ENCODE measurements around the gene PKM. TPM values are rescaled to one million over a fixed set of nuclear protein-coding genes. Genes with fewer than 3 reads are reported as not detected.

Gene PKM
- total RNA-seq, 1 experiment from 2014 or later: 828 TPM

DNA sequence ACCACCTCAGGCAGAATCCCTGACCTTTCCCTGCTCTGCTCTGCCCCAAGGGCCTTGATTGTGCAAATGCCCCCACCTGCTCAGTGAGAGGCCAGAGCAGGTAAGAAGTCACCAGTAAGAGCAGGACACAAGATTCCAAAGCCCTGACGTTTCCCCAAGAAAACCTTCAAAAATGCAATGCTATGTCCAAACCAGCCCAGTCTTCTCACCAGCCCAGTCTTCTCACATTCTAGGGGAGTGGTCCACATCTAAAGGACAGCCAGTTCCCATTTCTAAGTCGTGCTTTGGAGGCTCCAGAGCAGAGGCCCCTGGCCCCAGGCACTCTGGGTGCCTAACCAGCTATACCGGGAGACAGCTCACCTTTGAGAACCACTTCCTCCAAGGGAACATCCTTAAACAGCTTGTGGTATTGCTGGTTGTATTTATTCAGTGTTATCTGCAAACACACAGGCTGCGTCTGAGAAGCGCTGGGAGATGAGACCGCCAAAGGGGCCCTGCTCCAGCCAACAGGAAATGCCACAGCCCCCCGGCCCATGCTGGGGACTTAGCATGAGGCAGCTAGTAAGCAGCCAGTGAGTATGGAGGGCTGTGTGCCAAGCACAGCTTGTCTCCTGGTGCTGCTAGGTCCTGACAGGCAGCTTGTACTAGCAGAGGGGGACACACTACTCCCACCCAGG lies 62.7 kb downstream of the PKM start:
- peak overlapping the region; percentile 46 for H3K4me3 Mint-ChIP-seq (ENCODE audit: unreplicated experiment)

DNA sequence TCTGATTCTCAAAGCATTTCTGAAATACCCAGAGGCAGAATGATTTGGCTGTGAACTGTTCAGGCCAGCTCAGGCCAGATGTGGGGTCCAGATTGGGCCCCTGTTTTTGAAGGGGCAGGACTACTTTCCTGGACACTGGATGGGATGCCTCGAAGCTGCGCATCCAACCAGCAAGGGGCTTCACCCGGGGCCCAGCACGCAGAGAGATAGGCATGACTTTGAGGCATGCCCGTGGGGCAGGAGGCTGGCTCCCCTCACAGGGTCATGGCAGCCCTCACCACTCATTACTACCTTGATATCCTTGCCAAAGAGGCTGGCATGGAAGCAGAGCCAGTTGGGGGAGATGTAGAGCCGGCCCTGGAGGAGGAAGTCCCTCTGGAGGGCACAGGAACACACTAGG lies 63.5 kb downstream of the PKM start:
- TF ChIP-seq, protein P1, sequence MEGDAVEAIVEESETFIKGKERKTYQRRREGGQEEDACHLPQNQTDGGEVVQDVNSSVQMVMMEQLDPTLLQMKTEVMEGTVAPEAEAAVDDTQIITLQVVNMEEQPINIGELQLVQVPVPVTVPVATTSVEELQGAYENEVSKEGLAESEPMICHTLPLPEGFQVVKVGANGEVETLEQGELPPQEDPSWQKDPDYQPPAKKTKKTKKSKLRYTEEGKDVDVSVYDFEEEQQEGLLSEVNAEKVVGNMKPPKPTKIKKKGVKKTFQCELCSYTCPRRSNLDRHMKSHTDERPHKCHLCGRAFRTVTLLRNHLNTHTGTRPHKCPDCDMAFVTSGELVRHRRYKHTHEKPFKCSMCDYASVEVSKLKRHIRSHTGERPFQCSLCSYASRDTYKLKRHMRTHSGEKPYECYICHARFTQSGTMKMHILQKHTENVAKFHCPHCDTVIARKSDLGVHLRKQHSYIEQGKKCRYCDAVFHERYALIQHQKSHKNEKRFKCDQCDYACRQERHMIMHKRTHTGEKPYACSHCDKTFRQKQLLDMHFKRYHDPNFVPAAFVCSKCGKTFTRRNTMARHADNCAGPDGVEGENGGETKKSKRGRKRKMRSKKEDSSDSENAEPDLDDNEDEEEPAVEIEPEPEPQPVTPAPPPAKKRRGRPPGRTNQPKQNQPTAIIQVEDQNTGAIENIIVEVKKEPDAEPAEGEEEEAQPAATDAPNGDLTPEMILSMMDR (IDR thresholded peaks at IDR 0.05; ENCODE audit: unreplicated experiment): no peak
- H3K9me3 Mint-ChIP-seq (ENCODE audit: unreplicated experiment): no peaks in the 10 kb centered on the region
- no peak for DNase-seq (ENCODE audit: unreplicated experiment)
- H3K4me3 Mint-ChIP-seq (ENCODE audit: unreplicated experiment): no peak overlapping the region
- BruUV-seq (replicated peaks): no TSS peak
- POLR2A ChIA-PET: no interaction called here
- H3K36me3 Mint-ChIP-seq (ENCODE audit: insufficient read depth, unreplicated experiment): peaks cover 6% of the 10 kb centered on the region
- H3K27me3 Mint-ChIP-seq (ENCODE audit: insufficient read depth, unreplicated experiment): no peaks in the 10 kb centered on the region
- intact Hi-C loops (cut with micrococcal nuclease): no loop called here
- H3K27ac Mint-ChIP-seq (ENCODE audit: low read depth, unreplicated experiment): peak overlapping the region; percentile 95
- peaks cover 22% of the 10 kb centered on the region for H3K4me1 Mint-ChIP-seq (ENCODE audit: insufficient read depth, unreplicated experiment)
- CTCF ChIA-PET: interaction anchor here (2.8 kb wide), 1 partner anchor 11 kb away, joined by 17 read pairs; no protein-coding TSS in a partner anchor

More for the DNA sequence above, 62.7 kb downstream of the PKM start:
- Mint-ChIP-seq H3K9me3 (ENCODE audit: unreplicated experiment) (no peaks in the 10 kb centered on the region), H3K27ac (ENCODE audit: low read depth, unreplicated experiment) (peak overlapping the region; percentile 95), H3K4me1 (ENCODE audit: insufficient read depth, unreplicated experiment) (peaks cover 22% of the 10 kb centered on the region), H3K36me3 (ENCODE audit: insufficient read depth, unreplicated experiment) (no peaks in the 10 kb centered on the region), H3K27me3 (ENCODE audit: insufficient read depth, unreplicated experiment) (no peaks in the 10 kb centered on the region)
- TF ChIP-seq, protein P1 (IDR thresholded peaks at IDR 0.05; ENCODE audit: unreplicated experiment): no peak
- ChIA-PET POLR2A (interaction anchor here (0.6 to 1.9 kb wide), 9 partner anchors 9 to 414 kb away, joined by 3 to 11 read pairs (median 3); partner anchors contain the start of gene GRAMD2A), CTCF (interaction anchor here (0.5 to 1.6 kb wide), 2 partner anchors 12 to 1122 kb away, joined by 3 to 8 read pairs; no protein-coding TSS in a partner anchor)
- DNase-seq (ENCODE audit: unreplicated experiment): peak; percentile 54
- BruUV-seq (replicated peaks): no TSS peak
- intact Hi-C loops (cut with micrococcal nuclease): no loop called here

DNA sequence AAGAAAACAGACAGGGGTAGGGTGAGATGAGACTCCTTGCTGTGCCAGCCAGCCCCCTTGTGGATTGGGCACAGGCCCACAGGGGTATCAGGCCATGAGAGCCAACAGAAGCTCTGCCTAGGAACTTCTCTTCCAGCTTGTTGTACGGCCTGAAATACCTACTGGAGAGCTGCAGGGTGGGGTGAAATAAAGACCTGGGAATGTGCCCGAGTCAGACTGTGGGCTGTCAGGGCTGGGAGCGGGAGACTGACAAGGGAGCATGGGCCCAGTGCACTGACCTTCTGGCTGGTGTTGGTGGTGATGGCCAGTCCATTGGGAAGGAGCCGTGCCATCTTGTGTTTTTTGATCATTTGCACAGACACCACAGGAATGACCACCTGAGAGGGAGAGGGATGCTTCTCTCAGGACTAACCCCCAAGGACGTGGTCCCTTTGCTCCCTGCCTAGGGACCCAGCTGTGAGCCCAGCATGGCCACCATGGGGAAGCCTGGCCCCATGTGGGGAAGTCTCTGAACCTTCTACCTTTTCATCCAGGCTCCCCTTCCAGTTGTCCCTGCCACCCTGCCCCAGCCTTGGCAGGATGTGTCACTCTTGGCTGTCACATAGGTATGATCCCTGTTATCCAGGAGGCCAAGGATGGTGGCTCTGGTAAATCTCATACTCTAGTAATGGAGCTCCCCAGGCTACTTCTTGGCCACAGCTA lies 64.1 kb downstream of the PKM start:
- H3K4me1 Mint-ChIP-seq (ENCODE audit: insufficient read depth, unreplicated experiment): peaks cover 22% of the 10 kb centered on the region
- H3K27ac Mint-ChIP-seq (ENCODE audit: low read depth, unreplicated experiment): no peak overlapping the region
- CTCF ChIA-PET: interaction anchor here (2.8 kb wide), 1 partner anchor 11 kb away, joined by 17 read pairs; no protein-coding TSS in a partner anchor
- H3K27me3 Mint-ChIP-seq (ENCODE audit: insufficient read depth, unreplicated experiment): no peaks in the 10 kb centered on the region
- POLR2A ChIA-PET: no interaction called here
- no peak for DNase-seq (ENCODE audit: unreplicated experiment)
- no peak overlapping the region for H3K4me3 Mint-ChIP-seq (ENCODE audit: unreplicated experiment)
- intact Hi-C loops (cut with micrococcal nuclease): no loop called here
- TF ChIP-seq, protein P1 (IDR thresholded peaks at IDR 0.05; ENCODE audit: unreplicated experiment): no peak
- H3K9me3 Mint-ChIP-seq (ENCODE audit: unreplicated experiment): no peaks in the 10 kb centered on the region
- no TSS peak for BruUV-seq (replicated peaks)
- peaks cover 6% of the 10 kb centered on the region for H3K36me3 Mint-ChIP-seq (ENCODE audit: insufficient read depth, unreplicated experiment)

DNA sequence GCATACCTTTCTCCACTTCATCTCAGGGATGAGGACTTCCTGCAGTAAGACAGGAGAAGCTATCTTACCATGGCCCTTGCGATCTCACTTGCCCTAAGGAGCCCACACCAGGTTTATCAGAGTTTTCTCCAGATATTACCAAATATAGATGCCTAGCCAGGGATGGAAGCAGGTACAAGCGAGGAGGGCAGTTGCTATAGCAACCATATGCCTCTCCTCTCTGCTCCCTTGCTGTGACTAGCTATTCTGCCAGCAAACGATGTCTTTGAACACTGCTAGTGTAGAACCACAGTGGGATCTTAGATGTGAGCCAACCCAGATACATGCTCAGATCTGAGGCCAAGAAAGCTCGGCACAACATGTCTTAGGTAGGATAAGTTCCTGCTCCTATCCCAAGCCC lies 67.3 kb downstream of the PKM start:
- no TSS peak for BruUV-seq (replicated peaks)
- POLR2A ChIA-PET: interaction anchor here (1.5 kb wide), 1 partner anchor 68 kb away, joined by 5 read pairs; the partner anchor contains the start of gene PKM
- no peaks in the 10 kb centered on the region for H3K27me3 Mint-ChIP-seq (ENCODE audit: insufficient read depth, unreplicated experiment)
- H3K36me3 Mint-ChIP-seq (ENCODE audit: insufficient read depth, unreplicated experiment): peaks cover 6% of the 10 kb centered on the region
- TF ChIP-seq, protein P1 (IDR thresholded peaks at IDR 0.05; ENCODE audit: unreplicated experiment): no peak
- intact Hi-C loops (cut with micrococcal nuclease): no loop called here
- CTCF ChIA-PET: no interaction called here
- no peak for DNase-seq (ENCODE audit: unreplicated experiment)
- no peak overlapping the region for H3K27ac Mint-ChIP-seq (ENCODE audit: low read depth, unreplicated experiment)
- no peaks in the 10 kb centered on the region for H3K9me3 Mint-ChIP-seq (ENCODE audit: unreplicated experiment)
- no peak overlapping the region for H3K4me3 Mint-ChIP-seq (ENCODE audit: unreplicated experiment)
- H3K4me1 Mint-ChIP-seq (ENCODE audit: insufficient read depth, unreplicated experiment): peaks cover 15% of the 10 kb centered on the region

Measured in MCF 10A (cell line).